Activated CD4-positive, alpha-beta T cell treated with anti-CD3 and anti-CD28 coated beads, Interleukin-2, amount 50 U/mL, for 4 hours (primary cell): ENCODE data around the gene TMEM51.

Experiments used
- DNase-seq, 2 experiments: peaks; one replicate each; pipeline ENCODE4 v3.0.0-alpha.2; 2020

TMEM51 gene

DNA sequence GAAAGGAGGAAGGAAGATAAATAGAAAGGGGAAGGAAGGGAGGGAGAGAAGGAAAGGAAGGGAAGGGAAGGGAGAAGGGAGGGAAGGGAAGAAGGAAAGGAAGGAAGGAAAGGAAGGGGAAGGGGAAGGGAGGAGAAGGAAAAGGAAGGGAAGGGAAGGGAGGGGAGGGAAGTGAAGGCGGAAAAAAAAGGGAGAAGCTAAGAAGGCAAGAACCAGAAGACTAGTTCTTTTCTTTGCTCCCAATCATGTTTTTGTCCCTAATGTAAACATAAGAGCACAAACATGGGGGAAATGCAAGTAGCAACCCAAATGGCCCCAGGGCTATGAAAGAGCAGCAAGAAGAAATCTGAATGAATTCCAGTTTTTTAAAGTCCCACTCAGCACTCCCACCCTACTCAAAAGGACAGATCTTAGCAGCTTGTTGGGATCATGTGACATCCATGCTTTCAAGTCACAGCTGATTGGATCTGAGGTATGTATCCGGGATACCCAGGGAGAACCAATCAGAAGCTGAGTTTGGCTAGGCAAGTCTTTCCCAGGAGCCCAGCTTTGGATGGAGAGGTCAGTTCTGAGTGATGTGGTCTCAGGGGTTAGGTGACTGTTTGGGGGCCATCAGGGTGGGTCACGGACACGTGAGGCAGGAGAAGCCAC is 69.2 kb downstream of the TMEM51 start:
- no peak for DNase-seq

DNA sequence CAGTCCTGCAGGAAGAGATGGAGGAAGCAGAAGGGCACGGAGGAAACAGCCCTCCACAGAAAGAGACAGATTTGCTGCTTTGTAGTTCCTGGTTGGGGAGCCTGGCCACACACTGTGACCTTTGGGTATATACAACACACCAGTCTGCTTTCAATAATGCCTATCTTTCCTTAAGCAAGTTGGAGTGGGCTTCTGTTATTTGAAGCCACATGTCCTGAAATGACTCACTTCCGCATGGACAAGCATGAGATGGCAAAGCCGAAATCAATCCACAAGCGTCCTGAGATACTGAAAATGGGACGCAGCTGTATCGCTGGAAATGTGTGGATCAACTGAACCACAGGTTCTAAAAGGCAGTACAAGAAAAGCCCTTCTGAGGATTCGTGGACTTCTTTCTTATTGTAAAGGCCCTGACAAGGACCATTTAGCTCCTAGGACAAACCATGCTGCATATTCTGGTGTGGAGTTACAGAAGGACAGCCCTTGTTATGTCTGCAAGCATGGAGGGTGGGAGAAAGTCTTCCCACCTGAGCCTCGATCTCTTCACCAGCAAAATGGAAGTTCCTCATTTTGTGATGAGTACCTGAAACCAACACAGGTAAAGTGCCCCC is 70.8 kb downstream of the TMEM51 start:
- DNase-seq, result no peak

DNA sequence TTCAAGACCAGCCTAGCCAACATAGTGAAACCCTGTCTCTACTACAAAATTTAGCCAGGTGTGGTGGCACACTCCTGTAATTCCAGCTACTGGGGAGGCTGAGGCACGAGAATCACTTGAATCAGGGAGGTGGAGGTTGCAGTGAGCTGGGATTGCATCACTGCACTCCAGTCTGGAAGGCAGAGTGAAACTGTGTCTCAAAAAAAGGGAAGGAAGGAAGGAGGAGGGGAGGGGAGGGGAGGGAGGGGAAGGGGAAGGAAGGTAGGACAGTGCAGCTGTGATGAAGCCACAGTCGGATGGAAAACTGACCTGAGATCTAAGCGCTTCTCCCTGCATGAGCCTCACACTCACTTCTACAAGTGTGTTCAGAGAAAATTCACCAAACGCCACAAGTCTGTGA is 71.4 kb downstream of the TMEM51 start:
- no peak for DNase-seq

DNA sequence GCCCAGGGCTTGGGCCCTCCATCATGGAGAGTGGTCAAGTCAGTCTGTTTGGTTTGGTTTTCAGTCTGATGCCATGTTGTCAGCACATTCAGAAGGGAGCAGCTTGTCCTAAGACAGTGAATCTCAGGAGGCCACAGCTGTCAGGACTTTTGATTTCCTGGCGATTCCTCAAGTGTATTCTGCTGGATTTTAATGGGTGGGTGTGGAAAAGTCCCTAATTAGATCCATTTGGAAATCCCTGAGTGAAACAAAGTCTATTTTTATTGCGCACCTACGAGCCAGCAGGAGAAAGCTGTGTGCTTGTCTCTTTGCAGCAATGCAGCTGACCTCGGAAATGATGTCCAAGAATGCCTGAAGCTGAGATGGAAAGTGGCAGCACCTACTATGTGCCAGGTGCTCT is 71.9 kb downstream of the TMEM51 start:
- DNase-seq, result no peak

DNA sequence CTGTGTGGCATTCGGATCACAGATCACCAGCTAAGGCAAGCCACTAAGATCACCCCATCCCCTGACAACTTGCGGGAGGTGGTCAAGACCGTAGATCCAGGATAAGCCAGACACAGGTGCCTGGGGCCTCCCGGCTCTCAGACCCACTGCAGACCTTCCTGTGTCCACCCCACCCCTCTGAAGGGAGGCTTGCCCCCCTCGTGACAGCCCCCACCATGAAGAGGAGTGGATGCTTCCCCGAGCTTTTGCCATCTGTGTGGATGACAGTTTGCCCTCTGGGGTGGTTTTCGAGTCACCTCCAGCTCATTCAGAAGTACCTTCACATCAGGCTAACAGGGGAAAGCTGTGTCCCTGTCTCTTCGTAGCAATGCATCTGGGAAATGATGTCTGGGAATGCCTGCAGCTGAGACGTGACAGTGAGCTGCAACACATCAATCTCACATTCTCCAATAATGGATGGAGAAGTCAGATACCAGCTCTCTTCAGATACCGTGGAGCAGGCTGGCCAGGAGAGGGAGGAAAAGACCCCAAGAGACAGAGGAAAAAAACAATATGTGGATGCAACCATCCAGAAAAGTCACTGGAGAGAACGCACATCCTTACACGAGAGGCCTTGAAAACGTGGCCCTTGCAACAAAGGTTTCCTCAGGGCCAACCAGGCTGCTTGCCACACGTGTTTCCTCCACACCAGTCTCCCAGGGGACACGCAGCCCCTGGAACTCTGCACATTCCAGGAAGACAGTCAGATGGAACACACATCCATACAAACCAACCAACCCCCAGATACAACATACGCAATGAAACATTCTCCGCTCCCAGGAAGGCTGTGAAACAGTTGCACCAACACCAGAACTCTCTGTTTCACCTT is 73.1 kb downstream of the TMEM51 start:
- DNase-seq, result no peak

DNA sequence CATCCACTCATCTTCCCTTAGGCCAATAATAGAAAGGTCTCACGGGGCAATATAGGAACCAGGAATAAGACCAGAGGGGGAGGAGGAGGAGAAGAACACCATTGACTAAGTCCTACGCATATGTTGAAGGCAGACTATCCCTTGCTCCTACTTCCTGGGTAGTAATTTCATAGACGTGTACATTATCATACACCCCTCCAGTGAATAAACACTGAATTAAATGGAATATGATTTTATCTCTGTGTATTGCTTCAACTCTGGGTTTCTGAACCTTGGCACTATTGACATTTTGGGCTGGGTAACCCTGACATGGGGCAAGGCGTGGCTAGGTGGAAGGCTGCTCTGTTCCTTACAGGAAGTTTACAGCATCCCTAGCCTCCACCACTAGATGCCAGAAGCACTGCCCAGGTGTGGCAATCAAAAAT is 76.2 kb downstream of the TMEM51 start:
- no peak for DNase-seq

DNA sequence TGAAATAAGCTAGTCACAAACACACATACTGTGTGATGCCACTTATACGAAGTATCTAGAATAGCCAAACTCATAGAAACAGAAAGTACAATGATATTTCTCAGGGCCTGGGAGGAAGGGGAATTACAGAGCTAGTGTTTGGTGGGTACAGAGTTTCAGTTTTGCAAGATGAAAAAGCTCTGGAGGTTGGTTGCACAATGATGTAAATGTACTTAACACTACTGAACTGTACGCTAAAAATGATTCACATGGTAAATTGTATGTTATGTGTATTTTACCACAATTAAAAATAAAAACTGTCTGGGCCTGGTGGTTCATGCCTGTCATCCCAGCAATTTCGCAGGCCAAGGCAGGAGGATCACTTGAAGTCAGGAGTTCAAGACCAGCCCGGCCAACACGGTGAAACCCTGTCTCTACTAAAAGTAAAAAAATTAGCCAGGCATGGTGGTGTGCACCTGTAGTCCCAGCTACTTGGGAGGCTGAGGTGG is 78.2 kb downstream of the TMEM51 start:
- no peak for DNase-seq

DNA sequence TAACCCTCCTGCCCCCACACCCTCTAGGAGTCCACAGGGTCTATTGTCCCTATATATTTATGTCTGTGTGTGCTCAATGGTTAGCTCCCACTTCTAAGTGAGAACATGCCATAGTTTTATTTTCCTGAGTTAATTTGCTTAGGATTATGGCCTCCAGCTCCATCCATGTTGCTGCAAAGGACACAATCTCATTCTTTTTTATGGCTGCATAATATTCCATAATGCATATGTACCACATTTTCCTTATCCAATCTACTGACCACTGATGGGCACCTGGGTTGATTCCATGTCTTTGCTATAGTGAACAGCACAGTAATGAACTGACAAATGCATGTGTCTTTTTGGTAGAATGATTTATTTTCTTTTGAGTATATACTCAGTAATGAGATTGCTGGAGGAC is 80.1 kb downstream of the TMEM51 start:
- no peak for DNase-seq

DNA sequence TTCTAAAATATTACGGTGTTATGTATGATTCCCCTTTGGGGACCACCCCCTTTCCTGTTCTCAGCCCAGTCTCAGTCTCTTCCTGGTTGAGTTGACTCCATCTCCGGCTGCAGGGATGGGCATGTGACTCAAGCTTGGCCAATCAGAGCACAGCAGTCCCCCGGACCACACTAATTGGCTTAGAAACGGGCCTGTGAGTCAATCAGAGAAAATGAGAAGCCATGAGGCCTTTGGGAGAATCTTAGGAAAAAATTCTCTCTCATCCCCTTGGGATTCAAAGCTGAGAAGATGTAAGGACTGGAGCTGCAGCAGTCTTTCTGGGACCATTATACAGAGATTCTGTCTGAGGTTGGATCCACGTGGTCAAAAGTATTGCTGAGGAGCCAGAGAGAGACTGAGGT is 82.8 kb downstream of the TMEM51 start:
- no peak for DNase-seq

DNA sequence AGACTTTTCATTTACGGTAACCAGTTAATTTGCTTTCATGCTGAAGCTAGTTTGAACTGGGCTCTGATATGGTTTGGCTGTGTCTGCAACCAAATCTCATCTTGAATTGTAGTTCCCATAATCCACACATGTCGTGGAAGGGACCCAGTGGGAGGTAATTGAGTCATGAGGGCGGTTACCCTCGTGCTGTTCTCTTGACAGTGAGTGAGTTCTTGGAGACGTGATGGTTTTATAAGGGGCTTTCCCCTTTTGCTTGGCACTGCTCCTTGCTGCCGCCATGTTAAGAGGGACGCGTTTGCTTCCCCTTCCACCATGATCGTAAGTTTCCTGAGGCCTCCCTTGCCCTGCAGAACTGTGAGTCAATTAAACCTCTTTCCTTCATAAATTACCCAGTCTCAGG is 83.2 kb downstream of the TMEM51 start:
- no peak for DNase-seq

DNA sequence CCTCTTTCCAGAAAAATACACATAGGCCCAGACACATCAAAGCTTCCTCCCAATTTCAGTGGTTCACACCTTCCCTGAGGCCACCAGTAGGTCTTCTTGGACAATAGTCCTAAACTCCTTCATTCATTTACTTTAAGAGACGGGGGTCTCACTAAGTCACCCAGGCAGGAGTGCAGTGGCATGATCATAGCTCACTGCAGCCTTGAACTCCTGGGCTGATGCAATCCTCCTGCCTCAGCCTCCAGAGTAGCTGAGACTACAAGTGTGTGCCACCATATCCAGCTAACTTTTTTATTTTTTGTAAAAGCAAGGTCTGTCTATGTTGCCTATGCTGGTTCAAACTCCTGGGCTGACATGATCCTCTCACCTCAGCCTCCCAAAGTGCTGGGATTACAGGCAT is 85.2 kb downstream of the TMEM51 start:
- no peak for DNase-seq

DNA sequence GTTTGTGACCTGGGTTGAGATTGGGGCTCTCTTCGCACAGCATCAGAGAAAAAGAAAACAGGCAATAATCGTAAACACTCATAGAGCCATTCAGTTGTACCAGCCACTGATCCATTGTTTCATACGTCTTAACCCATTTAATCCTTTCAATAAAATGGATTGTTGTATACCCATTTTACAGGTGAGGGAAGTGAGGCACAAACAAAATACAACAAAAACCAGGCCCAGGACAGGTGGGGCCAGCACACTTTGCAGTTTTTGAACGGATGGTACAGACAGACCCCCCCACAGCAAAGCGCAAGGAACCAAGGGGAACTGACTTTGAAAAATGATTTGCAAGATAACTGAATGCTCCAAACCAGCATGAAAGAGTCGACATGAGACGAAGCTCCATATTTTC is 89.2 kb downstream of the TMEM51 start:
- no peak for DNase-seq

DNA sequence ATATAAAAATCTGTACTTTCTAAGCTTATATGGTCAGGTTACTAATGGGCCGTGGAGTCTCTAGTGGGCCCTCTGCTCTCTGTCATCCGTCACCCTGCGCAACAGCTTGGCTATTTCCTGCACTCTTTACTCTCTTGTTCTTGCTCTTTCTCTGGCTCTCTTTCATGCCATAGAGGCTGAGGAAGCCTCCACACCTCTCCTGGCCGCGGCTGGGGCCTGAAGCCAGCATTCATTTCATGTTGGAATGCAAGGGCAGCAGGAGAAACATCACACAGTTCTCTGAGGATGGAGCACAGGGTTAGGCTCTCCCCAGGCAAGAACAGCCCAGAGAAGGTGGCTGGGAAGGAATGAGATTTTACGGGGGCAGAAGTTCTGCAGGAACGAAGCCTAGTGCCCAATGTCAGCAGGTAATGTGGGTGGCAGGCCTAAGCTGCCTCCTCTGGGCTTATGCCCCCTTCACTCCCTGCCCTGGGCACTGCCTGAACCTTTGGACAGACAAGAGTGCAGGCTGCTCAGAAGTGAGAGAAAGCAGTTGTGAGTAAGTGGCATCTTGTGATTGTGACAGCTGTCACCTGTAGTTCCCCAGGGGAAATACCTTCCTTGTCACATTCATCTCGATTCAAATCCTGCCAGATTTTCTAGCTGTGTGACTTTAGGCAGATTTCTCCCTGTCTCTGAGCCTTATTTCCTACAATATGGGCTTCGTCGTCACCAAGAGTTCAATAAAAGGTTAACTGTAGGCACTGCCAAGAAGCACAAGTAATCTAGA is 89.9 kb downstream of the TMEM51 start:
- DNase-seq, result no peak

DNA sequence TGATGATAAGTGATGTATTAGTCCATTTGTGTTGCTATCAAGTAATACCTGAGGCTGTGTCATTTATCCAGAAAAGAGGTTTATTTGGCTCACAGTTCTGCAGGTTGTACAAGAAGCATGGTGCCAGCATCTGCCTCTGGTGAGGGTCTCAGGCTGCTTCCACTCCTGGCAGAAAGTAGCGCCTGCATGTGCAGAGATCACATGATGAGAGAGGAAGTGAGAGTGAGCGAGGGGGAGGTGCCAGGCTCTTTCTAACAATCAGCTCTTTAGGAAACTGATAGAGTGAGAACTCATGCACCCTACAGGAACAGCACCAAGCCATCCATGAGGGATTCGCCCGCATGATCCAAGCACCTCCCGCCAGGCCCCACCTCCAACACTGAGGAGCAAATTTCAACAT is 91.3 kb downstream of the TMEM51 start:
- DNase-seq, result no peak

DNA sequence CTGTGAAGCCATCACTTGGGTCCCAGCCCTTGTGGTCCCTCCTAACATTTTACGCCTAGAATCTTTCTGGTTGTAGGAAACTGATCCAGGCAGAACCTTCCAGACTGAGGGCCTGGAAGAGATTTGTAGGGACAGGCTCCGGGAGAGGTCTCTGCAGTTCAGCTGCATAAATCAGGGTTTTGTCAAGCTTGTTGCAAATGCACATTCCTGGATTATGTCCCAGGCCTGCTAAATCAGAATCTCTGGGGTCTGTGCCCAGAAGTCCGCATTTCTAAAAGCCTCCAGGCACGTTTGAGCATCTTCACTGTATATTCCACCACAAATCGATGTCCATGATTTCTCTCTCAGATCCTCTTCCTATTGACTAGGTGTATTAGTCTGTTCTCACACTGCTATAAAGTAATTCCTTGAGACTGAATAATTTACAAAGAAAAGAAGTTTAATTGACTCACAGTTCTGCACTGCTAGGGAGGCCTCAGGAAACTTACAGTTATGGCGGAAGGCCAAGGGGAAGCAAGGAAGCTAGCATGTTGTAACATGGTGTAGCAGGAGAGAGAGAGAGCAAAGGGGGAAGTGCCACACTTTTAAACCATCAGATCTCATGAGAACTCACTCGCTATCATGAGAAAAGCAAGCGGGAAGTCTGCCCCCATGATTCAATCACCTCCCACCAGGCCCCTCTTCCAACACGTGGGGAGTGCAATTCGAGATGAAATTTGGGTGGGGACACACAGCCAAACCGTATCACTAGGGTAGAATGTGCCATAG is 92.2 kb downstream of the TMEM51 start:
- DNase-seq, result no peak

DNA sequence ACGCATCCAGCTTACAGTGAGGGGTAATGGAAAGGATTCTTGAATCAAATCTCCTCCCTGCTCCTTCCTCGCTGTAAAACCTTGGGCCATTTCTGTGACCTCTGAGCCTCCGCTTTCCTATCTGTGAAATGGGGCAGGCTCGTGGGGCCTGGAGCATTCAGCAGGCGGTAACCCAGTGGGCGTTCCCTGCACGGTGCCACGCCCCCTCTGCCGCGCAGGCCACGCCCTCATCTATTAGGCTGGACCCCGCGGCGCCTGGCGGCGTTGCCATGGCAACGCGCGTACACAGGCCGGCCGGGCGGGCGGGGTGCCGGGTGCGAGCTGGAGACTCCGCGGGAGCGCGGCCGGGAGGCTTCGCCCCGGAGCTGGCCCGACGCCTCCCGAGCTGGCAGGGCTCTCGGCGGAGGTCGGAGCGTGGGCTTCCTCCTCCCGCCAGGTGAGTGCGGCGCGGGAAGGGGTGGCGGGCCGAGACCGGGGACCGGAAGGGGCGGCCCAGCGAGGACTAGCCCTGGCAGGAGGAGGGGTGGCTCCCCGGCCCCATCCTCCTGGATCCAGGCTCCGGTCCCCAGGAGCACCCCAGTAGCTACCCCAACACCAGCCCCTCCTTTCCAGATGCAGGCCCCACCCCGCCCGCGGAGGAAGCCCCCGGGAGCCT is 93.5 kb downstream of the TMEM51 start, which contains the start of gene FHAD1:
FHAD1 (plus strand) TSS at position 264 of the 655 bp plus-strand sequence. CDS start 4,562 bp downstream, outside the sequence.
- peak; percentile 38 to 43 for DNase-seq

DNA sequence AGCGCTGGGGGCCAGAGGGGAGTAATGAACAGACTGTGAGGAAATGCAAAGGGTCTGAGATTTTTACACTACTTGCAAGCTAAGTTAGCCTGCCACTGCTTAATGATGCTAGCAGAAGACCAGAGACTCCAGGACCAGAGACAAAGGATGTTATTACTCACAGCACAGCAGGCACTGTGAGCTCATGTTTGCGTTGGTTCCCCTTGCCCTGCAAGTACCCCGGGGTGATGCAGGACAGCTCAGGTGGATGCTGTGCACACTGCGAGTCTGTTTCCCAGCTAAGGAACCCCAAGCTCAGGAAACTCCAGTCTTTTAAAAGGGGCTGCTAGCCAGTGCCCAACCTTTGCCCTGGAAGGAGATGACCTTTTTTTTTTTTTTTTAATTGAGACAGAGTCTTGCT is 94.7 kb downstream of the TMEM51 start:
- DNase-seq, result no peak

DNA sequence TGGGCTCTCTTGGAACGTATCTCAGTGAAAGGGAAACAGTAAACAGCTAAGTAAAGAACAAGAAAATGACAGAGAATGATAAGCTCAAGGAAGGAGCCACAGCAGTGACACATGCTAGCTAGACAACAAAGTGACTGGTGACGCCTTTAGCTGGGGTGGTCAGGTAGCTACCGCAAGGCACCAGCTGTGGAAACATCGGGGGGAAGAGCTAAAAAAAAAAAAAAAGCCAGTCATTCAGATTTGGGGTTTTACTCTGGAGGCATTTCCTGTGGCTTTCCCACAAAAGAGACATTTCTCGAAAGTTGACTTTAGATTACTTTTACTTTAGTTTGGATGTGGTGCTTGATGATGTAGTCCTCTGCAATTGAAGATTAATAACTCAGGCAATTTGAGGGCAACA is 95.5 kb downstream of the TMEM51 start:
- DNase-seq, result peak; percentile 35 to 48

DNA sequence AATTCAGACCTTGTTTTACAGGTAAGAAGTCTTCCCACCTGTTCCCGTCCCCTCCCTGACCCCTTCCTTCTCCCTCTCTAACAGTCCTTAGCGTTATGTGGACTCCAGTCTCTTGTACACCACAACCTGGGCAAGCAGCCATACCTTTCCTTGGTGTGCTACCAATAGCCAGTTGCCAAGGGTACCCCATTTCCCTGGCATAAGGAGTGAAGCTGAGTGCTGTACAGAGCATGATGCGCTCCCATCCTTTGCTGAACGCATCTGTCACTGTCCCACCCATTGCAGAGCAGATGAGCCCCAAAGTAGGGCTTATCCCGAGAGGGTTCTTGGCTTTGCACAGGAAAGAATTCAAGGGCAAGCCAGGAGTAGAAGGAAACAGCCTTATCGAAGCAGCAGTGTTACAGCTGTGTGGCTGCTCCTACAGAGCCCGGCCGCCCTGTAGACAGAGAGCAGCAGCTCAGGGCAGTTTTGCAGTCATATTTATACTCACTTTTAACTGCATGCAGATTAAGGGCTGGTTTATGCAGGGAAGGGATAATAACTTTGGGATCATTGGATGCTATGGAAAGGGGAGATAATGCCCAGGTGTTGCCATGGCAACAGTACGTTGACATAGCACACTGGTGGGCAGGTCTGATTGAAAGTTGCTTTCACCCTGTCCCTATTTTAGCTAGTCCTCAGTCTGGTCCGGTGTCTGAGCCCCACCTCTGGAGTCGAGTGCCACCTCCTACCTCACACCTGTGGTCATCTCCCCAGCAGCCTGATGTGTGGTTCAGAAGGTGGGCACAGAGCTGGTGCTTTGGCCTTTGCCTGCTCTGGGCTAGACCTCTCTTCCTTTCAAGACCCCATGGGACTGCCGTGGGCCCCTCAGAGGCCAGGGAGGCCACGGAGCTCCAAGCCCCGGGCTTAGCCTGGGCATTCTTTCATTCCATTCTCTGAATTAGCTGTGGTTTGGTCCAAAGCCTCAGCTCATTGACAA is 98.6 kb downstream of the TMEM51 start:
- no peak for DNase-seq

DNA sequence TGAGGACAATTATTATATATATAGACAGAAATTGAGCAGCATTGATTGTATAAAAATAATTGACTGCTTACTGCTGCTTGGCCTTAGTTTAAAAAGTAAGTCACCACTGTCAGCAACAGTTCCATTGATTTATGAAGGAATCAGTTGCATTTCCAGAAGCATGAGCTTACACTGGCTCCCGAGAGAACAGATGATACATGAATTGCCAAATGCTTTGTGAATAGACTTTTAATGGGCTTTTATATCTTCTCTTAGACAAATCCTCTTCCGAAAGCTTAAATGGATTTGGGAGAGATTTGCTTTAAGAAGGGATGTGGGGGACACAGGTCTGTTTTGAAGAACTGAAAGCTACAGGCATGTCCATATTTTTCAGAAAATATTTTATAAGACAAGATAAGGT is 101.0 kb downstream of the TMEM51 start:
- no peak for DNase-seq
